RPMI8226 (cell line): ENCODE results near the gene IL4R.
A peak's percentile ranks its signal among the peaks of the same experiment; 100 is the strongest.

Experiments
- DNase-seq: peaks from one replicate; pipeline ENCODE4 v3.0.0-alpha.2; 2015

IL4R gene

GRCh38 chr16:27363246-27363632 is 49.5 kb downstream of the IL4R start:
- no peak for DNase-seq

DNA sequence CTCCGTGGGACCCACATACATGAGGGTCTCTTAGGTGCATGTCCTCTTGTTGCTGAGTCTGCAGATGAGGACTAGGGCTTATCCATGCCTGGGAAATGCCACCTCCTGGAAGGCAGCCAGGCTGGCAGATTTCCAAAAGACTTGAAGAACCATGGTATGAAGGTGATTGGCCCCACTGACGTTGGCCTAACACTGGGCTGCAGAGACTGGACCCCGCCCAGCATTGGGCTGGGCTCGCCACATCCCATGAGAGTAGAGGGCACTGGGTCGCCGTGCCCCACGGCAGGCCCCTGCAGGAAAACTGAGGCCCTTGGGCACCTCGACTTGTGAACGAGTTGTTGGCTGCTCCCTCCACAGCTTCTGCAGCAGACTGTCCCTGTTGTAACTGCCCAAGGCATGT is 50.0 kb downstream of the IL4R start:
- DNase-seq, result peak; percentile 51

DNA sequence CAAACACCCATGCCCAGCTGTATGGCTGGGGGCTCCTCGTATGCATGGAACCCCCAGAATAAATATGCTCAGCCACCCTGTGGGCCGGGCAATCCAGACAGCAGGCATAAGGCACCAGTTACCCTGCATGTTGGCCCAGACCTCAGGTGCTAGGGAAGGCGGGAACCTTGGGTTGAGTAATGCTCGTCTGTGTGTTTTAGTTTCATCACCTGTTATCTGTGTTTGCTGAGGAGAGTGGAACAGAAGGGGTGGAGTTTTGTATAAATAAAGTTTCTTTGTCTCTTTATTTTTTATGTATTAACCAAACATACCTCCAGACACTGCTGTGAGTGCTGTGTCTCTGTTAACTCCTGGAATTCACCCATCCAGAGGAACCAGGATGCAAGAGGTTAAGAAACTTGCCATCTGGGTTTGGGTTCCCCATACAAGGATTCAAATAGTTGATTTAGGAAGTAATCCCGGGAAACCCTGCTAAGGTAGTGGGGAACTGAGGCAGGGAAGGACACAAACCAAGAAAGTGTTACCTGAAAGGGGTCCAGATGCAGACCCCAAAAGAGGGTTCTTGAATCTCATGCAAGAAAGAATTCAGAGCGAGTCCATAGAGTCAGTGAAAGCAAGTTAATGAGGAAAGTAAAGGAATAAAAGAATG is 50.8 kb downstream of the IL4R start:
- DNase-seq, result peak; percentile 48

- DNase-seq, result no peak
Observed at GRCh38 chr16:27365142-27366089, 51.6 kb downstream of the IL4R start.

GRCh38 chr16:27366687-27367460 is 53.1 kb downstream of the IL4R start:
- no peak for DNase-seq

- DNase-seq, result peak; percentile 73
Observed at GRCh38 chr16:27367461-27368357, 53.9 kb downstream of the IL4R start.

- DNase-seq, result no peak
Observed at GRCh38 chr16:27368358-27368722, 54.6 kb downstream of the IL4R start.

- no peak for DNase-seq
Observed at GRCh38 chr16:27369806-27370205, 56.0 kb downstream of the IL4R start.

- no peak for DNase-seq
Observed at GRCh38 chr16:27370318-27370717, 56.5 kb downstream of the IL4R start.

- no peak for DNase-seq
Observed at GRCh38 chr16:27373312-27373711, 59.5 kb downstream of the IL4R start.

DNA sequence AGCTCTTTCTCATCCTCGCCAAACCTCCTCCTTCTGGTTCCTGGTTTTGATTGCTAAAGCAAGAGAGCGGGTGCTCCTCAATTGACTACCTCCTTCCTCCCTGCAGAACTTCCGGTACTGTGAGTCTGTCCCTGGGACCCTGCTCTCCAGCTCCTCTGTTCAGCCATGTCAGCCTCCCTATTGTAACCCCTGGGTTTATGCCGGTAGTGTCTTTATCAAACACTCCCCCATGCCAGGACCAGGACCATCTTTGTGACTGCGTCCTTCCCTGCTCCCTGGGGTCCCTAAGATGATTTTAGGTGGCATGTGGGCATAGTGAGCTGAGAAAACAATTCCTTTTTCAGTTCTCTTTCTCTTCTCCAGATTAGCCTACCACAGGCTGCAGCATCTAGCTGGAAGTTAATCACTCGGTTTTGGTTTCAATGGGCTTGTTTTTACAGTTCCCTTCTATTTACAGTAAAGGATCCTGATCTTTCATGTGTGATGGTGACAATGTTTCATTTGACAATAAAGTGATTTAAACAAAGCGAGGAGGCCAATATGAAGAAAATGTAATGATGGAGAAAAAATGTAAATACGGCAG is 60.5 kb downstream of the IL4R start:
- peak; percentile 38 for DNase-seq

DNA sequence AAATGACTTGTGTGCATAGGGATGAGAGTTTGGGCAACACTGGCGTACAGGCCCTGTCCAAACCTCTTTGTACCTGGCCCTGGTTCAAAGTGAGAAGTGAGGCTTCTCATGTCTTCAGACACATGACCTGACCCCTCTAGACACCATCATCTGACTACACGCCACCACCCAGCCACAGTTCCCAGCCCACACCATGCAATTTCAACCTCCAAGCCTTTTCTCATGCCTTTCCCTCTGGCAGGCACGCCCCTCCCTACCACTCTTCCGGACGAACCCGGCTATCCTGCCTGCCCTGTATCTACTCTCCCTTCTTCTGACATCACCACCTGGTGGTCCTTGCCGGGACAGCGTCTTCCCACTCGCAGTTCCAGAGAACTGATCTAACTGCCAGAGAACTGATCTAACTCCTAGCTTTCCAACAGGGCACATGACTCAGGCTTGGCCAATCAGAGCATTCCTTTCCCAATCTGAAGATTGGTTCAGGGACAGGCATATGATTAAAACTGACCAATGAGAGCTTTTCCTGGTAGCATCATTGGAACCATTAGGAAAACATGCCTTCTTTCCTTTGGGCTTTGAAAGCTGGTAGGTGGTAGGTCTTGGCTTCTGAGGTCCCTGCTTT is 61.1 kb downstream of the IL4R start:
- DNase-seq, result peak; percentile 80

DNA sequence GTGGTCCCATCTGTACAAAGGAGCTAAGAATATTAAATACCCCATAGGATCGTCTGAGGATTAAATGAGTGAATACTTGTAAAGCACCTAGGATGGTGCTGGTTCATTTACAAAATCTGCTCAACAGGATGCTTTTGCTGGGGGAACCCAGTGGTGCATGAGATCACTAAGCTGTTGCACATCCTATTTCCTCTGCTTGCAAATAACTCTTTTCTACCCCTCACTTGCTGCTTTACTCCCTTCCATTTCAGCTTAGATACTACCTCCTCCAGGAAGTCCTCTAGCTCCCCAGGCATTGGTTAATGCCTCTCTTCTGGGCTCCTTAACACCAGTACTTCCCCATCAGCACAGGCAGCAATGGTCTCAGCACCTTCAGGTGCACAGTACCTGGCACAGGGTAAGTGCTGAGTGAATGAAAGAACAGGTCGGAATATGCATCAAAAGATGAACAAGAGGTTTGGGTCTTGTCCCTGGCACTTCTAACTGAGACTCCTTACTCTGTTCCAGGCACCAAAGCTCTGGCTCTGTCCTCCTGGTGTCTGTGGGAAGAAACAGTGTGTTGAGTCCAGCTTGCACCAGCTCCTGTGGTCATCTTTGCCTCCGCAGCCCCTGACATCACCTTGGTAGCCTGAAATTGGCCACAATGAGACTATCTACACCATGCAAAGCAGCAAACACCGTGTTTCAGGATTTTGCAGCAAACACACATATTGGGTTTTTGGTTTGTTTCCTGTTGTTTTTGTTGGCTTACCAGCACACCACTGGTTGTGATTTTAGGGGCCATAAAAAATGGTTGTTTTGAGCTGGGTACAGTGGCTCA is 64.1 kb downstream of the IL4R start:
- DNase-seq, result no peak

GRCh38 chr16:27378871-27379481 is 65.2 kb downstream of the IL4R start:
- DNase-seq, result no peak

- DNase-seq, result no peak
Observed at GRCh38 chr16:27379919-27380318, 66.1 kb downstream of the IL4R start.

DNA sequence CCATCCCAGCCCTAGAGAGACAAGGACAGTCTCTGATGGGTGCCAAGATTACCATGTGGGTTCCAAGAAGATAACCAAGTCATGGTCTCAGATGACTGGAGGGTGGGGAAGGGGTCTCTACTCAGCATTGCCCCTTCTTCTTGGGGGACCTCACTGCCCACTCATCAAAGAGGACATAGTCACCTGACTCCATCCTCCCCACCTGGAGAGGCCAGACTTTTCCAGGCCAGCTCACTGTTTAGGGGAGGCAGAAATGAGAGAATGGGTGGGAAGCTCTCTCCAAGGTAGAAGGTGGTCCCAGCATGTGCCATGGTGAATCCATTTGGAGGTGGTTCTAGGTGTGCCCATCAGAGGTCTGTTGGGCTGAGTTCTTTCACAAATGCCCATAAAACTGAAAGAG is 67.5 kb downstream of the IL4R start:
- DNase-seq, result no peak

DNA sequence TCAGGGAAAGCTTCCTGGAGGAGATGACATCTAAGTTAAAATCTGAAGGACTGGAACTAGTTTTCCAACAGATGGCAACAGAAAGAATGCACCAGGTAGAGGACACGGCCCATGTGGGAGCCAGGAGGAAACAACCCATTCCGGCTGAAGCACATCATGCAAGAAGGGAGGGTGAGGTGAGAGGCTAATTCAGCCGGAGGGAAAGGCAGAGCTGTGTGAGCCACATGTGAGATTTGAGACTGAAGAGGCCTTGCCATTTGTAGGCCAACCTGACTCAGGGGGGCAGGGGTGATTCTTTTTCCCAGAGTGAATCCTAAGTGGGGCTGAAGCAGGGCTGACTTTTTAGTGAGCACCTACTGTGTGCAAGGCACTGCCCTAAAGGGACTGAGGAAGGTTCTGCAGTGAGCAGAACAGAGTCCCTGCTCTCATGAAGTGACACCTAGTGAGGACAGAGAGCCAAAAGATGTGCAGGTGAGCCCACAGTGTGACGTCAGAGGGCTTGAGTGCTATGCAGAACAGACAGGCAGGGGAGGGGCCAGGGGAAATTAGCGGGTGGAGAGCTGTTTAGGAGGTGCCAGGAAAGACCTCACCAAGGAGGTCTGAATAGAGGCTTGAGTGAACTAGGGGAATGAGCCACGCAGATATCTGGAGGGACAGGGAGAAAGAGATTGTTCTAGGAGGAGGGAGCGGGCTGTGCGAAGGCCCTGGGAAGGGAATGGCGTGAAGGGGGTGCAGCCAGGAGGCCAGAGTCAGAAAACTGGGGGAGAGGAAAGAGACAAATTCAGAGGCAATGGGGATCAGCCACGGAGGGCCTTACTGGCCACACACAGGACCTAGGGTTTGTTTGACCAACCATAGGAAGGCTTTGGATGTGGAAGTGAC is 68.4 kb downstream of the IL4R start:
- peak; percentile 75 for DNase-seq

DNA sequence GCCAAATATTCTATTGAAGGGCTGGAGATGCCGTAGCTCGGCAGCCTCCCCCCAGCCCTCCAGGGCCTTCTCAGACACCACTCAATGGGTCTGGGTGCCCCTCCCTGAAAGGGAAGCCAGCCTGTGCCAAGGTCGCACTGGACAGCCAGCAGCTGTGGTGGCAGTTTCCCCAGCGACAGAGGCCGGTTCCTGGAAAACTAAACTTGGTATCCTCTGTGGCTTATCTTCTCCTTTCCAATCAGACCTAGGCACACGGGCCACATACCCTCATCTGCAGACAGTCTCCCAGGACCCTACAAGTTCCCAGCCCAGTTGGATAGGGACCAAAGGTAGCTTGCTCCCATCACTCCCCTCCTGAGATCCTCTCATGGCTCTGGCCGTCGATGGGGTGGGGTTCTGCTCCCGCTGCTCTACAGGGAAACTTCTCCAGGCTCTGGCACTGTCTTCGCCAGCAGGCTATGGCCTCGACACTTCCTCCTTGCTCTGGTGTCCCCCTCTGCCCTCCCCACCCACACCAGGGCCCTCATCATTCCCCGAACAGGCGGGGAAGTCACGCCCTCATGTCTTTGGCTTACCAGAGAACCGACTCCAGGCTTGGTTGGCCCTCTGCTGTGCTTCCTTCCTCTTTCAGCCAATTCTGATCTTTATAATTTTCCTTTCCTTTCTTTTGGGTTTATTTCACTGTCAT is 69.9 kb downstream of the IL4R start:
- no peak for DNase-seq

DNA sequence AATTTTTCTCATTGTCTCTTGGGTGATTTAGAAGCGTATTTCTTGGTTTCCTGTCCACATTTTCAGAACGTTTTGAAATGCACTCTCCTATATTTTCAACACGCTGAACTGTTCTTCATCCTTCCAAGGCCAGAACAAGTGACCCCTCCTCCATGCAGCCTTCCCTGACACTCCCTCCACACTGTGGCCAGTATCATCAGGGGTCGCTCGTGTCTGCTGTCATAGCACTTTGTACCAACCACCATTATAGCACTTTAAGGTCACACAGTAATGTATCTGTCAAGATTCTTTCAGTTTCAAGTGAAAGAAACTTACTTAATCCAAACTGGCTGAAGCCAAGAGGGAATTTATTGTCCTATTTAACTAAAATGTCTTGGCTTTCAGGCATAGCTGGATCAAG is 70.7 kb downstream of the IL4R start:
- DNase-seq, result no peak
